Measurements from ENCODE around the gene AGO4. TPM values are rescaled to one million over a fixed set of nuclear protein-coding genes. Genes with fewer than 3 reads are reported as not detected.

AGO4 gene
- total and polyA plus RNA-seq, 2 donors (not counting 1 experiment from before 2014, with no cell fraction given), result 7.8 to 22.6 TPM

GRCh38 chr1:35825255-35825654, 17.4 kb downstream of the AGO4 start:
- Histone ChIP-seq H3K4me3 (ENCODE audit: control extremely low read depth in 1 of 5, extremely low read depth in 1 of 5, insufficient read depth in 1 of 5, low read depth in 2 of 5, low read length in 4 of 5) (no peak overlapping the region), H3K9me3 (ENCODE audit: control extremely low read depth in 1 of 3, control insufficient read depth in 2 of 3, insufficient read depth in 1 of 3, low read length in 2 of 3) (no peaks in the 10 kb centered on the region), H2AFZ (ENCODE audit: insufficient read depth, low read depth, low read length, poor library complexity, severe bottlenecking) (no peak overlapping the region), H3K27me3 (replicated peaks in 1 of 4; ENCODE audit: control extremely low read depth in 1 of 4, control insufficient read depth in 3 of 4, insufficient read depth in 4 of 4, low read length in 3 of 4) (no peaks in the 10 kb centered on the region), H3K79me2 (ENCODE audit: control insufficient read depth, insufficient read depth, low read length) (no peaks in the 10 kb centered on the region), H3K4me2 (replicated peaks; ENCODE audit: low read depth, low read length, poor library complexity, severe bottlenecking) (no peak overlapping the region), H3K4me1 (ENCODE audit: control insufficient read depth in 2 of 2, insufficient read depth in 2 of 2, low read length in 2 of 2) (no peaks in the 10 kb centered on the region), H3K27ac (ENCODE audit: low read length in 2 of 2) (no peak overlapping the region), H3K36me3 (replicated peaks in 1 of 2; ENCODE audit: control extremely low read depth in 1 of 2, control insufficient read depth in 1 of 2, extremely low read depth in 1 of 2, insufficient read depth in 2 of 2, low read length in 1 of 2) (peaks cover 6 to 30% of the 10 kb centered on the region in 2 experiments), H3K9ac (ENCODE audit: low read length) (no peak overlapping the region), H4K20me1 (ENCODE audit: control insufficient read depth, insufficient read depth, low read length, poor library complexity, severe bottlenecking) (no peaks in the 10 kb centered on the region)
- no CpG with 5 or more reads among the region's 1 CpG for WGBS (ENCODE audit: insufficient coverage)
- DNase-seq, result no peak
- H3K4me1 Mint-ChIP-seq, result no peaks in the 10 kb centered on the region
- POLR2A ChIA-PET, result no interaction called here
- no peaks in the 10 kb centered on the region for H3K27me3 Mint-ChIP-seq
- intact Hi-C loops (cut with micrococcal nuclease), result no loop called here
- H3K4me3 Mint-ChIP-seq, result no peak overlapping the region
- no peaks in the 10 kb centered on the region for H3K9me3 Mint-ChIP-seq (ENCODE audit: insufficient read depth)
- CTCF ChIA-PET, result interaction anchor here (1.0 kb wide), 1 partner anchor 257 kb away, joined by 3 read pairs; no protein-coding TSS in a partner anchor
- H3K27ac Mint-ChIP-seq, result no peak overlapping the region
- ATAC-seq (ENCODE audit: low read depth), result no peak
- no peak for TF ChIP-seq CTCF (IDR thresholded peaks at IDR 0.05)
- no peak for TF ChIP-seq EZH2 (IDR thresholded peaks at IDR 0.05; ENCODE audit: borderline replicate concordance, insufficient read depth, low read depth, low read length, poor library complexity, severe bottlenecking)

- Histone ChIP-seq H3K4me2 (replicated peaks; ENCODE audit: low read depth, low read length, poor library complexity, severe bottlenecking) (no peak overlapping the region), H3K4me3 (ENCODE audit: control extremely low read depth in 1 of 5, extremely low read depth in 1 of 5, insufficient read depth in 1 of 5, low read depth in 2 of 5, low read length in 4 of 5) (no peak overlapping the region), H3K4me1 (ENCODE audit: control insufficient read depth in 2 of 2, insufficient read depth in 2 of 2, low read length in 2 of 2) (no peaks in the 10 kb centered on the region), H3K36me3 (replicated peaks in 1 of 2; ENCODE audit: control extremely low read depth in 1 of 2, control insufficient read depth in 1 of 2, extremely low read depth in 1 of 2, insufficient read depth in 2 of 2, low read length in 1 of 2) (peaks cover 0 to 39% of the 10 kb centered on the region in 2 experiments), H4K20me1 (ENCODE audit: control insufficient read depth, insufficient read depth, low read length, poor library complexity, severe bottlenecking) (no peaks in the 10 kb centered on the region), H3K27me3 (replicated peaks in 1 of 4; ENCODE audit: control extremely low read depth in 1 of 4, control insufficient read depth in 3 of 4, insufficient read depth in 4 of 4, low read length in 3 of 4) (no peaks in the 10 kb centered on the region), H3K9me3 (ENCODE audit: control extremely low read depth in 1 of 3, control insufficient read depth in 2 of 3, insufficient read depth in 1 of 3, low read length in 2 of 3) (no peaks in the 10 kb centered on the region), H2AFZ (ENCODE audit: insufficient read depth, low read depth, low read length, poor library complexity, severe bottlenecking) (no peak overlapping the region), H3K9ac (ENCODE audit: low read length) (no peak overlapping the region), H3K79me2 (ENCODE audit: control insufficient read depth, insufficient read depth, low read length) (no peaks in the 10 kb centered on the region), H3K27ac (ENCODE audit: low read length in 2 of 2) (no peak overlapping the region)
- no peak for ATAC-seq (ENCODE audit: low read depth)
- TF ChIP-seq CTCF (IDR thresholded peaks at IDR 0.05) (no peak), EZH2 (IDR thresholded peaks at IDR 0.05; ENCODE audit: borderline replicate concordance, insufficient read depth, low read depth, low read length, poor library complexity, severe bottlenecking) (no peak)
- no peaks in the 10 kb centered on the region for H3K4me1 Mint-ChIP-seq
- H3K27me3 Mint-ChIP-seq, result no peaks in the 10 kb centered on the region
- no peak overlapping the region for H3K27ac Mint-ChIP-seq
- CTCF ChIA-PET, result no interaction called here
- intact Hi-C loops (cut with micrococcal nuclease), result no loop called here
- H3K4me3 Mint-ChIP-seq, result no peak overlapping the region
- DNase-seq, result no peak
- H3K9me3 Mint-ChIP-seq (ENCODE audit: insufficient read depth), result peaks cover 3% of the 10 kb centered on the region
- WGBS (ENCODE audit: insufficient coverage), result no CpG with 5 or more reads among the region's 2 CpGs
- POLR2A ChIA-PET, result interaction anchor here (0.5 kb wide), 1 partner anchor 39 kb away, joined by 14 read pairs; no protein-coding TSS in a partner anchor
Observed at GRCh38 chr1:35832276-35832905, 24.6 kb downstream of the AGO4 start.
